ENCODE measurements around the gene ATG9B. TPM values are rescaled to one million over a fixed set of nuclear protein-coding genes. Genes with fewer than 3 reads are reported as not detected.

The ATG9B gene
- total RNA-seq, 1 donor from 2014 or later: 15.4 TPM

DNA sequence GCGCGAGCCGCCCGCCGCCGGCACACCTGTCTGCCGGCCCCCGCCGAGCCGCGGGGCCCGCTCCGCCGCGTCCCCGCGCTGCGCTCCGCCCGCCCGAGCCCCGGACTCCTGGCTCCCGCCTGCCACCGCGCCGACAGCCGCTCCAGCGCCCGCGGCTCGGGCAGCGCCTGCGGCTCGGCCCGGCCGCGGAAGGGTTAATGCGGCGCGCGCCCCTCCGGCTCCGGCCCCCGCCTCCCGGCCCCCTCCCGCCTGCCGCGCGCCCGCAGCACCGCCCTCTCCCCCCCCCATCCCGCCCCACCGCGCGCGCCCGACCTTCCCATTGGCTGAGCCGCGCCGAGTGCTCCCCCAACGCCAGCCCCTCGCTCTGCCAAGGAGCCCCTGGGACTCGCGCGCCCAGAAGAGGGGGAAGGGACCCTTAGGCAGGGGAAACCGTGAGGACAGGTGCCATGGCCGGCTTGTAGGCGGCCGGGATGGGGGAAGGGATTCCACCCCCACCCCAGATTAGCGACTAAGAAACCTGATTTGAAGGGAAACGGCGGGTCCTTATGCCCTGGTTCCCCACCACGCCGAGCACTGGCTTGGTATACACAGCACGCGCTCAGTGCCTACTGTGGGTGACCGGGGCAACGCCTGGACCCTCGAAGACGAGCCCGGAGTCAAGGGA, 46.0 kb downstream of the ATG9B start, which contains the start of gene KCNH2:
Gene KCNH2 (minus strand): TSS at position 196 of the 664 bp plus-strand sequence. CDS start 408 bp downstream, outside the sequence.
- DNase-seq: no peak

DNA sequence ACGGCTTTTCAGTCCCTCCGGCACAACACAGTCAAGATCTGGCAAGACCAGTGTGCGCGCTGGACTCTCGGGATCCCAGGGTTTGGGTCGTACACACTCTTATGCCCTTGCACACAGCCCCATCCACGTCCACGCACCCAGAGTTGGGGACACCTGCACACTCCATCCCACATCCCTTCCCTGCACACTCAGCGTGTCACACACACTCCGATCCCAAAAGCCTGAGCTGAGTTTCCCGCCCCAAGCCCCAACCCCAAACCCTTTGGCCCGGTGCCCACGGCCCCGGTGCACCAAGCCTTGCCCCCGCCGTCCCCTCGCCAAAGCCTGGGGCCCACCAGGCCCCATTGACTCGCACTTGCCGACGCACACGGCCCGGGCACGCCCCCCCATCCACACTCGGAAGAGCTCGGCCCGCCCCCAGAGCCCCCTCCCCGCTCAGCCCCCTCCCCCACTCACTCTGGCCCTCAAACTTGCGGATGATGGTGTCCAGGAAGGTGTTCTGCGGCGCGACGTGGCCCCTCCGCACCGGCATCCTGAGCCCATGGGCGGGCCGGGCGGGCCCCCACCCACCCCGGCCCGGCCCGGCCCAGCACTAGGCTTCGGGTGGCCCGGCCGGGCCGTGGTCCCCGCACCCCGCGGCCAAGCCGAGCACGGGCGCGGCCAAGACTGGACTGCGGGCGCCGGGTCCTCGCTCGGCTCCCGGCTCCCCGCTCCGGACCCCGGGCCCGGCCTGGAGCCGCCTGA, 46.7 kb downstream of the ATG9B start:
- no peak for DNase-seq

DNA sequence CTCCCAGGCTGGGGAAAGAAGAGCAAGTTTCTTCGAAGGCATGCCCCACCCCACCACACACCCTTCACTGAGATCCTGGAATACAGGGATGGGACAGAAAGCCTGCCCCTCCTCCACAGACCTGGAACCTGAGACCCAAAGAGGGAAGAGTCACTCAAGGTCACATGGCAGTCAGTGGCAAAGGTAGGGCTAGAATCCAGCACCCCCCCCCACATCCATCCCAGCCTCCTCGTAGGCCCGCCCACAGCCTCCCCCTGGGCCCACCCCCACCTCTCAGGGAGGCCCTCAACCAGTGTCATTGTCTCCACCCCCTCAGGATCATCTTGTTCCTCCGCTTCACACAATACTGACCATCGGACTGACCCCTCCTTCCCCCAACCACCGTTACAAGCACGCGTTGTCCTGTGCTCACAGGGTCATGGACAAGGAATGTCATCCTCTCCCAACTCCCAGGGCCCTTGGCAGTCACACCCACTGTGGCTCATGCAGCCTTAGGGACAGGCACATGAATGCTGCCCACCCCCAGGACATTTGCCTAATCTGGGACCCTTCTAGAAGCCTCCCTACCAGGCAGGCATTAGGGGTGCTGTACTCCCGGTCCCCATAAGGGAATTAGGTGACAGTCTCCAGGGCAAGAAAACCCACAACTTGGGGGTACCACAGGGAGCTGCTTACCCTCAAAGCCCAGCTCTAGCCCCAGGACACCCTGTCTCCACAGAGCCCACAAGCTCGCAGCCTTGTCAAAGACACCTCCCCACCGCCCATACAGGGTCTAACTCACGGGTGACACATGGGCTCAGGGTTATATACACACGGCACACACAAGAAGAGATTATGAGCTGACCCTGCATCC, 47.5 kb downstream of the ATG9B start:
- no peak for DNase-seq

DNA sequence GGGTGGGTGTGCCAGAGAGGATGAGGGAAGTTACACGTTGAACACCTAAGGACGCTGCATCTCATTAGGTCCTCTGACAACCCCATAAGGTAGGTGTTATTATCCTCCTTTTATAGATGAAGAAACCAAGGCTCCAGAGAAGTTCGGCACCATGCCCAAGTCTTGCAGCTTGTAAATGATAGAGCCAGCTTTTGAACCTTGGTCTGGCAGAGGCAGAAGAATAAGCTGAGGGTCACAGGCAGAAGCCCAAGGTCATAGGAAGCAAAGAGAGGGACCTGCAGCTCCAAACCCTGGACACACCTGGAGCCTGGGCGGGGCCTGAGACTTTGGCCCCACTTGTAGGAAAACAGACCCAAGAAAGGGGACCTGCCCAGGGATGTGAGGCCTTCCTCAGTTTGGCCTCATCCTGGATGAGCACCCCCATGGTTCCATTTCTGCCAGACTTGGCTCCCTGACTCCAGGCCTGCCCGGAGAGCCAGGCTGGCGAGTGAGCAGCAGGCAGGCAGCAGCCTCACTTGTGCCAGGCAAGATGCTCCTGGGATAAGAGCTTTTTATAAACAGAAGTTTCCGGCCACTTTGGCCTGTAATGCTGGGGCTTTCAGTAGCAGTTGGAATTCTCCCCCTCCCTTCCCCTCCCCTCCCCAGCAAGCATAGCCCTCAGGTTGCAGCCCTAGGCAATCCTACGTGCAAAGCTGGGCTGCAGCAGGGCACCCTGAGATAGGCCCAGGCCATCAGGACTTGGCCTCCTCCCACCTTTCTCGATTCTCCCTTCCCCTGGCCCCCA, 48.6 kb downstream of the ATG9B start:
- DNase-seq: no peak

DNA sequence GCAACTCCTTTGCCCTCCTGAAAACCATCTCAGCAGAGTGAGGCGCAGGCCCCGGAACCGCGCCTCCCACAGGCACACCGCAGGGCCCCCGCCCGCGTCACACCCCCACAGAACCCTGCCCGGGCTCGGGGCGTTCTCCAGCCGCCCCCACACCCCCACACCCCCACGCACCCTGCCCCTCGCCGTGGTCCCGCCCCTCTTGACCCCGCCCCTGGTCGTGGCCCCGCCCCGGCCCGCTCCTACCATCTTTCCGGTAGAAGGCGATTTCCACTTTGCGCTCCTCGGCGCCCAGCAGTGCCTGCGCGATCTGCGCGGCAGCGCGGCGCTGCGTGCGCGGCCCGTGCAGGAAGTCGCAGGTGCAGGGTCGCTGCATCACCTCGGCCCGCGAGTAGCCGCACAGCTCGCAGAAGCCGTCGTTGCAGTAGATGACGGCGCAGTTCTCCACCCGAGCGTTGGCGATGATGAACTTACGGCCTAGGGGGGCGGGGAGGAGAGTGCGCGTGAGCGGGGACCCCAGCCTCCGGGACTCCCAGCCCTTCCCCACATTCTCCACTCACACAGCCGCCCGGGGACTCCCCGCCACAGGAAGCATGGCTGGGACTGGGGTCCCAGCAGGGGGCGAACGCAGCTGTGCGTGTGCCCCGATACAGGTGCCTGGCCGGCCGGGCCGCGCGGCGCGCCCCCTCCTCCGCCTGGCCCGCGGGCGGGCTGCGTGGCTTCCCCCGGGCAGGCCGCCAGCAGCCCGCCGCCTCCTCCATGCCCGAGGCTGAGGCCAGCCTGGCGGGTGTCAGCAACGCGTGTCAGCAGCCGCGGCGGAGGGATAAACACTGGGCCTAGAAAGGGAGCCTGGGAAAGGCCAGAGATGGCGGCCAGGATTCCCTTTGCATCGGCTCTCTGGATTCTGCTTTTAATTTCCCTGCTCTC, 49.6 kb downstream of the ATG9B start:
- no peak for DNase-seq

DNA sequence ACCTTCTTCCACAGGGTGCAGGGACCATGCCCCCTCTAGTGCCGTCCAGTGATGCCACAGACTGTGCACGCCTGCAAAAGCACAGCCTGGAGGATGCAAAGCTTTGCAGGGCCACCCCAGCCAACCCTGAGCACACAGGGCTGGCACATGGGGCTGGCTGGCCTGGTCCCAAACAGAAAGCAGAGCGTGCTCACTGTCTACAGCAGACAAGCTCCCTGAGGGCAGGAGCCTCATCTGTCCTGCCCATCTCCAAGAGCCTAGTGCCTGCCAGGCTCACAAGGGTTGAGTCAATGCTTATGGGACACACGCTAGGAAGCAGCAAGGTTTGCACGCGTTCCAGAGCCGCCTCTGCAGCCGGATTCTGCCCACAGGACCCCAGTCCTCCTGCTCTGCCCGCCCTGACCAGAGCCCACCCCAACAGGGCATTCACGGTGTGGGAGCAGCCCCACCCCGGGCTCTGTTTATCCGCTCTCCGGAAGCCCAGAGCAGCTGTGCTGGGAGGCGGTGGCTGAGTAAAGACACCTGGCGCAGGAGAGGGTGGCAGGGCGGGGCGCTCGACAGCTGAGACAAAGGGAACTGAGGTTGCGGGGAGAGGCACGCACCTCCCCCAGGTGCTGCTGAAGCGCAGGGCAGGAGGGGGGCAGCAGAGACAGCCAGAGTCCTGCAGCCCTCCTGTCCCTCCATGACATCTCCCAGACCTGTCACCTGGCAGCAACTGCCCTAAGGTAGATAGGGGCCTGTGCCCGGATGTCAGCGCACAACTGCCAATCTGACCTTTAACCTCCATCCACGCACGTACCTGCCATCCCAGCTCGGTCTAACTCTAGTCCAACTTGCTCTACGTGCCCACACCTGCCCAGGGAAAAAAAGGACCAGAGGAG, 50.5 kb downstream of the ATG9B start:
- no peak for DNase-seq

DNA sequence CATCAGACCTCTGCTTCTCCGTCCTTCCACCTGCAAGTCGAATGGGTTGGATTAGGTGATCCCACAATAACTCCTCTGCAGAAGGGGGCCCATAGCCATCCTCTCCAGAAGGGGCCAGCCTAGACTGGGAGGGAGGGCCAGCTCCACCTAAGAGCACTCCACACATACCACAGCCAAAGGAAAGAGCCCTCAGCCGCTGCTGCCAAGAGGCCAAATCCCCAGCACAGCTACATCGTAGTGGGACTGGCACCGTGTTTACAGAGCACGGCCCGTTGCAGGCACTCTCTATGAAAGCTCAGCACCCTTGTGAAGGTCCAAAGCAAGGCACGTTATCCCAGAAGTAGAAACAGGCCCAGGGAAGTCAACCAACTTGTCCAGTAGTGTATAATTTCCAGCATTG, 51.6 kb downstream of the ATG9B start:
- DNase-seq: no peak

DNA sequence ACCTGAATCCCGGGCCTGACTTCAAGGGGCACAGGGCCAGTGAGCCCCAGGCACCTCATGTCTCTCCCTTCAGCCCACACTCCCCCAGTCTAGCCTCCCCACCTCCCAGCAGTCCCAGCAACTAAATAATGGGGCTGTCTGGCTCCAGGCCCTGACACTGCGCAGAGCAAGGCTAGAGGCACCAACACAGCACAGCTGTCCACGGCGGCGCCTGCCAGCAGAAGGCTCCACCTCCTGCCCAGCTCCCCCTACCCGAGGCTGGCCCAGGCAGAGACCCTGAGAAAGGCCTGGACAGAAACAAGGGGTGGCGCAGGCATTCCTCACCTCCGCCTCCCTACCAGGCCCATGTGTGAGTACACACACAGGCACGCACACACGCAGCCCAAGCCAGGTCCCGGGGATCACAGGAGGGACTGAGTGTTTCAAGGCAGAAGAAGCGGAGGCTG, 52.2 kb downstream of the ATG9B start:
- DNase-seq: no peak

DNA sequence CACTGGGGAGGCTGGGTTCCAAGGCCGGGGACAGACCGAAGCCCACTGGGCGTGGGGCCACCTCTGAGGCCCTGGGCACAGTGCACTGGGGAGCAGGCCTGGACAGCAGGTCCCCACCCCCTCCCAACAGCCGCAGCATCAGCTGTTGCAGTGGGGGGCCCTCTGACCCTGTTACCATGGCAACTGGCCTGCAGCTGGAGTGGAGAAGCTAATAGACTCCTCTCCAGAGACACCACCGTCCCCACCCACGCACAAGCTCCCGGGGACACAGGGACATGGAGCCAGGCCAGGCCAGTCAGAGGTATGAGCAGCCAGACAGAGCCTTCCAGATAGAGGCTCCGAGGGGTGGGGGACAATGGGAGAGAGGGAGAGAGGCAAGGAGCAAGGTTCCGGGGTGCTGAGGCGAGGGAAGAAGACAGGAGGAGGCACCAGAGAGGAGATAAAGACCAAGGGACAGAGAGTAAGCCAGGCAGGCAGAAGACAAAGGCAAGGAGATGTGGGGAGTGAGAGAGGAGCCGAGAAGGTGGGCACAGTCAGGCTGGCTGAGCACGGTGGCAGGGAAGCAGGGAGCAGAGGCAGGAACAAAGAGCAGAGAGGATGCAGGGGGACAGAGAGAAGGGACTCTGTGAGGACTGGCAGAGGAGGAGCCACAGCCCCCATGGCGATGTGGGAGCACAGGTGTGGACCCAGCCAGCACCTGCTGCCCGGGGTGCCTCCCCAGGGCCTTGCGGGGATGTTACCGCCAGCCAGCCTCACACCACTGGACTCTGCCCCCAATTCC, 52.9 kb downstream of the ATG9B start:
- DNase-seq: no peak

DNA sequence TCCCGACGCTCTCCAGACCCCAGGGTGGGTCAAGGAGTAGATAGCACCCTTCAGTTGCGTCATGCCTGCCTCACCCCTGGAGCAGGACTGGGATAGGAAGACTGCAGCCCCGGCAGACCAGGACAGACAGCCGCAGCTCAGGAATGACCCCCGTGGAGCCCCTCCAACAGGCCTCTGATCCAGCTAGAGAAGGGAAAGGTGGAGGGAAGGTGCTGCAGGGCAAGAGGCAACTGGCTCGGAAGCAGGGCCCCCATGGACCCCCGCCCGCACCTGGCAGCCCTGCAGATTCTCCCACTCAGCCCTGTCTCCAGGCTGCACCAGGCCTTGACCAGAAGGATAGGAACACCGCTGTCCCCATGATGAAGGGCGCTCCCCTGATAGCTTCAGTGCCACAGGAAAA, 53.9 kb downstream of the ATG9B start:
- no peak for DNase-seq

DNA sequence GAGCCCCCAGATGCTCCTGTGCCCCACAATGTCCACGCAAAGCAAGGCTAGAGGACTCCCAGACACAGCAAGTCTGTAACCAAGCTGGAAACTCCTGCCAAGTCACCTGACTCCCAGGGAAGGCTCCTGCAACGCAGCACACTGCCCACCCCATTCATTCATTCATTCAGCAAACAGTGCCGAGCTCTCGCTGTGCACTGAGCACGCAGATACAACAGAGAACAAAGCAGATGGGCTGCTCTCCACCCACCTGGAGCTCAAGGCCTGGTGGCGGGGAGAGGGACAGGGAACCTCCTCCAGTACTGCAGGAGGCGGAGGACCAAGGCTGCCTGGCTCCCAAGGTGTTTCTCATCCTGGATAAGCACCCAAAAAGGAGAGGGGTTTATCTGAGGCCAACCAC, 54.8 kb downstream of the ATG9B start:
- no peak for DNase-seq

DNA sequence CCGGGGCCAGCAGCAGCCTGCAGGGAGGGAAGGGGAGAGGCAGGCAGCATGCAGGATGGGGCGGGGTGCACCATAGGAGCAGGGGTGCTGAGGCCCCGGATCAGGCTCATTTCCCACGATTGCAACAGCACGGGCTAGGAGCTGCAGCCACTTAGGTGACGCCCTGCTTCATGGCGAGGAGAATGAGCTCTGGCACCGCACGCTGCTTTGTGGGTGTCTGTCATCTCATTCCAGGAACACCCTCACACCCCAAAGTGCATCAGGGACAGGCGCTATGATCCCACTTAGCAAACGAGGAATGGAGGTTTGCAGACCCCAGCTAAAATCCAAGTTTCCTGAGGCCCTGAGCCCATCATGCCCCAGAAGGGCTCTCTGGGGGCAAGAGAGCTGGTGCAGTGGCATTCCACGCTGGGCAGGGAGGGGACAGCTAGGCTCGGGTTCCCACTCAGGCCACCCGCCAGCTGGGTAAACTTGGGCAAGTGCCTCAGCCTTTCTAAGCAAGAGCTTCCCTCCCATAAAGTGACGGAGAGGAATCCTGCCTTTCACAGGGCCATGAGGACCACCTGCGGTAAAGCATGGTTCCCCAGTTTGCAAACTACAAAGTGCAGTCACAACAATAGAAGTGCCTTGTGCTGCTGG, 55.4 kb downstream of the ATG9B start:
- DNase-seq: no peak

DNA sequence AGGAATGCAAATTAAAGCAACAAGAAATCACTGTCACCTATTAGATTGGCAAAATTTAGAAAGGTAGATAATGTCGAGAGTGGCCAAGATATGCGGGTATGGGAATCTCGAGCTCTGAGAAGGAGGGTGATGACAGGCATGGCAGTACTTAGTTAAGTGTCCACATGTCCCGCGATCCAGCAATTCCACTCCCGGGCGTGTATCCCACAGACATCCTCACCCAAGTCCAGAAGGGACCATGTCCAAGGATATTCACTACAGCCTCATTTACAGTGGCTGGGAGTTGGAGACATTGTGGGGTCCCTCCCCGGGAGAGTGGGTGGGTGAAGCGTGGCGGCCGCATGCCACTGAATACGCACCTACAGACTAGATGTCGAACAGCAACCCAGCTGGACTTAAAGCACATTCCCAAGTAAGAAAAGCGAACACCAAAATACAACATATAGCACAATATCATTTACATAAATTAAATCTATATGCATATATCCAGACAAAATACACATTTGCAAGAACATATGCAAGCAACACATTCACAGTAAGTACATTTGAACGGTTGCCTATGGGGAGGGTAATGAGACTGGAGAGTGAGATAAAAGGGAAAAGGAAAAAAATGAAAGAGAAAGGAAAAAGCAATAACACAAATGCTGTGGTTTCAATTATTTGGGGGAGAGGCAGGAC, 56.1 kb downstream of the ATG9B start:
- DNase-seq: no peak

DNA sequence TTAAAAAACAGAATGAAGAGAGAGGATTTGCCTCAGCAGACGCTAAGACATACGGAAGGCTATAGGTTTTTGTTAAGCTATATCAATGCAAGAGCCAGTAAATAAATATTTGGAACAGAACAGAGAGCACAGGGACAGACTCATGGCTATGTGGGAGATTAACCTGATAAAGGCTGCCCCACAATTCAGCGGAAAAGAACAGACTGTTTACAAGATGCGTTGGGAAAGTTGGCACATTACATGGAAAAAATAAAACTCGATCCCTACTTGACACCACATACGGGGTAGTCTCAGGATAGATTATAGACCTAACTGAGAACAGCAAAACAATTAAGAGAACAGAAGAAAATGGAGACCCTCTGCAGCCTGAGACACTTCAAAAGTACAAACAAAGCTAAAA, 56.9 kb downstream of the ATG9B start:
- DNase-seq: no peak

DNA sequence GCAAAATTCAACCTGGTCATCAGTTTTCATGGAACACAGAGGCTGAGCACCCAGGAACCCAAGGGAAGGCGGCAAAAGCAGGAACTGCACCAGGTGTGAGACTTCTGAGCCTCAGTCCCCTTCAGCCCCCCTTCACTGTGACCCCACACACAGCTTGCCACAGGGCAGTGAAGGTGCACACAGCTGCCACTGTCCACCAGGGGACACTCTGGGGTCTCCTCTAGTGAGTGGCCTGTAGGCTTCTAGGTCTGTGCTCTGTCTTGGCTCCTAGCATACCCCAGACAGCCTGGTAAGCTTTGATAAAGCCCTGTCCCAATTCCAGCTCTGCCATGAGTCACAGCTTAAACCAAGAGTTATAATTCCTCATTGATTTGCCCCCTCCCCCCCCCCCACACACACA, 58.3 kb downstream of the ATG9B start:
- DNase-seq: no peak

DNA sequence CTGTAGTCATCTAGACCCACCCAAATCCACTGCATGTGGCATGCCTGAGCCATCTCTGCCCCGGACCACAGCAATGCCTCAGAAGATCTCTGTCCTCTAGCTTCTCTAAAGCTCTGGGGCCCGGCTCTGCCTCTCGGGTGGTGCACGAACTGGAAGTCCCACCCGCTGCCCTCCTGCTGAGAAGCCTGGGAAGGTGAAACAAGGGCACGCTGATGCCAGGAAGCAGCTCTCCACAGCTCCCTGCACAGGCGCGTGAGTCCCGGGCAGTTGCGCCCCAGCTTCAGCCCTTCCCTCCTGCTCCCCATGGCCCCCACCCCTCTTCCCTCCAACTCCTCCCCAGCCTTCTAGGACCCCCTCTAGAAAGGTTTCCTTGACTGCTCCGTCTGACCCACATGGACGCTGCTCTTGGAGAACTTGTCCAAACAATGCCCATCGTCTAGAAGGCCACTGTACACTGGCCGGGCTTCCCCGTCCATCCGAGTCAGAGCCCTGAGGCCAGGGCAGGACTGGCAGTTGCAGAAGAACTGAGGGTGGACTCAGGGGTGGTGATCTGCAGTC, 58.9 kb downstream of the ATG9B start:
- DNase-seq: no peak
